HUES64 (cell line): ENCODE results near the gene RALGAPA2.
"Not testable (repeated sequence)": the region's sequence is repeated elsewhere in the genome, so short reads cannot be mapped to it uniquely, and the experiment has no call there.

Experiments
- H3K27ac ChIP-seq: 2 replicates; pipeline ENCODE4 v1.7.0; 2013; ENCODE audit warnings: low read depth, low read length, inconsistent platforms
- H3K27me3 ChIP-seq: 2 replicates; pipeline ENCODE4 v1.6.1; 2013; ENCODE audit warnings: mild to moderate bottlenecking, low read length; ENCODE audit not compliant: insufficient read depth
- H3K36me3 ChIP-seq: 2 replicates; pipeline ENCODE4 v1.6.1; 2013; ENCODE audit warnings: mild to moderate bottlenecking, low read length; ENCODE audit not compliant: insufficient read depth
- H3K4me1 ChIP-seq: 2 replicates; pipeline ENCODE4 v1.6.1; 2013; ENCODE audit warnings: mild to moderate bottlenecking, low read length, moderate library complexity; ENCODE audit not compliant: insufficient read depth
- H3K4me3 ChIP-seq: 2 replicates; pipeline ENCODE4 v1.5.1; 2013; ENCODE audit warnings: mild to moderate bottlenecking, low read length, moderate library complexity
- H3K9ac ChIP-seq: 2 replicates; pipeline ENCODE4 v1.6.1; 2013; ENCODE audit warnings: mild to moderate bottlenecking, low read depth, low read length
- H3K9me3 ChIP-seq: 2 replicates; pipeline ENCODE4 v1.6.1; 2013; ENCODE audit warnings: low read depth, low read length; ENCODE audit not compliant: insufficient read depth
- WGBS: fragments of 150-250, 120-280 bp; methylation state at CpG from one replicate; pipeline ENCODE4 v1.1.7; 2013; ENCODE audit warnings: missing lambda C conversion rate; 5-methylcytosine and 5-hydroxymethylcytosine counted together

RALGAPA2 gene

DNA sequence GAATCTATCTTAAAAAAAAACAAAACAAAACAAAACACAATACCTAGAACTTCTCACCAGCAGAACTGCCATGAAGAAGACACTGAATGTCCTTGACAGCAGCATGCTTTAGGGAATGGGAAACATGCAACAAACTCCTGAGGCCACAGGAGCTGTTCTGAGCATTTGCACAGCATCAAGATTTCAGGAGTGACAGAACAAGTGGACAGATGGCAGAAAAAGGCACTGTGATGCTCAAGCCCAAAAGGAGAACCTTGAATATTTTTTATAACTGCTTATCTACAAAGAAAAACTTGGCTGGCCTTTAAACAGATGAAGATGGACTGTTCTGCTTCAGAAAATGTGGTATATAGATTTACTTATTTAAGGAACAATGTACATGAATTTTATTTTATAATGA is 158.9 kb downstream of the RALGAPA2 start:
- no peaks in the 10 kb centered on the region for H3K4me1 ChIP-seq
- 0 out of 2 replicates have a peak, but pooled peaks cover 2% of the 10 kb centered on the region for H3K36me3 ChIP-seq
- H3K27ac ChIP-seq = no peak overlapping the region

DNA sequence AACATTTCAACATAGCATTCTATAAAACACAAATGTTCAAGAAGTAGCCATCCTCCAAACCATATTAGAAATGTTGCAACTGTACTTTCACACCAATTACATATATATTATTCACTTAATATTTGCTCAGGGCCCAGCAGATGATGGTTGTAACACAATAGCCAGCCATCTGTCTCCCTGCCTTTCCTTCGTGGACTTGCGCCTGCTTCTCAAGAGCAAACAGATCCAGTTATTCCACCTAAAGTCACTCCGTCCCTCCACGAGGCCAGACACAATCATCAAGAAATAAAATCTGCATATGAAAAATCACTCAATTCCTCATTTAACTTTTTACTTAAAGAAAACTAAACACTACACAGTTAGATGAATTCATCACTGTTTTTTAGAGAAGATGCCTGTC is 160.4 kb downstream of the RALGAPA2 start:
- no peak overlapping the region for H3K27ac ChIP-seq
- no peaks in the 10 kb centered on the region for H3K27me3 ChIP-seq
- 95% methylated on average over 4 of the region's 4 CpGs for WGBS
- H3K4me1 ChIP-seq = no peaks in the 10 kb centered on the region
- H3K4me3 ChIP-seq = no peak overlapping the region
- 0 out of 2 replicates have a peak, but pooled peaks cover 2% of the 10 kb centered on the region for H3K36me3 ChIP-seq
- peaks cover 10% of the 10 kb centered on the region; the same call in 1 of the 2 replicates for H3K9me3 ChIP-seq
- H3K9ac ChIP-seq = no peak overlapping the region

More for the DNA sequence above, 158.9 kb downstream of the RALGAPA2 start:
- no peak overlapping the region for H3K9ac ChIP-seq
- H3K27me3 ChIP-seq = no peaks in the 10 kb centered on the region
- H3K9me3 ChIP-seq = peaks cover 10% of the 10 kb centered on the region; the same call in 1 of the 2 replicates
- no peak overlapping the region for H3K4me3 ChIP-seq

DNA sequence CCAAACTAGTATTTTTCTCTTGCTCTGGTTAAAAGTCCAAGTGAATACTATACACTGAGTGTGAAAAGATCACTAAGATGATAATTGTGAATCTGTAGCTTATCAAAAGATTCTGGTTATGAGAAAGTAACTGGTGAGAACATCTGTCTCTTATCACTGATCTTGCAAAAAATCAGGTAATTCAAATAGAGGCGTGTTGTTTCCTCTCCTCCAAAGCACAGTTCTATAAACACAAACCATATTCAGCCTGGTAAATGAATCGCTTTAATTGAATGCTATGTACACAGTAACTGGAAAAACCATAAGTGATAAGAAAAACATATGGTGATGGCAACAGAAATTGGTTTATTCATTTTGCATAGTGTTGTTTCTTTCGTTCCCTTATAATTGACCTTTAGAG is 161.0 kb downstream of the RALGAPA2 start:
- 98% methylated on average over 3 of the region's 3 CpGs for WGBS
- no peak overlapping the region for H3K9ac ChIP-seq
- no peak overlapping the region for H3K4me3 ChIP-seq
- H3K27ac ChIP-seq = no peak overlapping the region
- no peaks in the 10 kb centered on the region for H3K4me1 ChIP-seq
- no peaks in the 10 kb centered on the region for H3K27me3 ChIP-seq
- peaks cover 4% of the 10 kb centered on the region; the same call in 1 of the 2 replicates for H3K36me3 ChIP-seq
- H3K9me3 ChIP-seq = peaks cover 10% of the 10 kb centered on the region; the same call in 1 of the 2 replicates

DNA sequence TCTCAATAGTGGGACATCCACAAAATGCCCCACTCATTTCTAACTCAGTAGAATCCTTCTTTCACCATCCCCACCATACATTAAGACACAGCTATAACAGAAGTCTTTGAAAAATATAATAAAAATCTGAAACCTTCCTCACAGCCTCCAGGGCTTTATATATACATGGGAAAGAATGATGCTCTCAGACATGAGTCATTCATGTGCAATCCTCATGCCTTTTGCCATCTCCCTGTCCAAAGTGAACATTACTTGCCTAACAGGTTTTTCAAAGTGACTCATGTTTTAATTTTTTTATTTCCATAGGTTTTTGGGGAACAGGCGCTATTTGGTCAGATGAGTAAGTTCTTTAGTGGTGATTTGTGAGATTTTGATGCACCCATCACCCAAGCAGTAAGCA is 162.7 kb downstream of the RALGAPA2 start:
- Histone ChIP-seq H3K9me3 (no peaks in the 10 kb centered on the region), H3K36me3 (peaks cover 15% of the 10 kb centered on the region), H3K4me1 (no peaks in the 10 kb centered on the region), H3K27ac (no peak overlapping the region), H3K27me3 (no peaks in the 10 kb centered on the region), H3K4me3 (no peak overlapping the region), H3K9ac (no peak overlapping the region)
- WGBS = no CpG with 5 or more reads among the region's 1 CpG

DNA sequence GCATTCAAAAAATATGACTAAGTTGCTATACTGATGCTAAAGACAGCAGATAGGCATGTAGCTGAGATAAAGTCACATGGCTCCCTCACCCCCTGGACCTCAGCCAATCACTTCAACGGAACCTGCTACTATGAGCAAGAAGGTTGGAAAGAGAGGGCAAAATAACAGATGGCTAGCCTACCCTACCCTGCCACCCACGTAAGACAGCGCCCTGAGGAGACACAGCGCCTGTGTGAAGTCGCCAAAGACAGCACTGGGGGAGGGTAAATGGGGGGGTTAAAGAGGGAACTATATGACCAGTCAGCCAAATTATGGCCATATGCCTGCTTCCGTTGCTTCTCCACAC is 163.2 kb downstream of the RALGAPA2 start:
- Histone ChIP-seq H3K27ac (no peak overlapping the region), H3K27me3 (no peaks in the 10 kb centered on the region), H3K4me3 (no peak overlapping the region), H3K36me3 (peaks cover 14% of the 10 kb centered on the region), H3K9ac (no peak overlapping the region), H3K4me1 (no peaks in the 10 kb centered on the region), H3K9me3 (no peaks in the 10 kb centered on the region)
- 94% methylated on average over 6 of the region's 6 CpGs for WGBS

DNA sequence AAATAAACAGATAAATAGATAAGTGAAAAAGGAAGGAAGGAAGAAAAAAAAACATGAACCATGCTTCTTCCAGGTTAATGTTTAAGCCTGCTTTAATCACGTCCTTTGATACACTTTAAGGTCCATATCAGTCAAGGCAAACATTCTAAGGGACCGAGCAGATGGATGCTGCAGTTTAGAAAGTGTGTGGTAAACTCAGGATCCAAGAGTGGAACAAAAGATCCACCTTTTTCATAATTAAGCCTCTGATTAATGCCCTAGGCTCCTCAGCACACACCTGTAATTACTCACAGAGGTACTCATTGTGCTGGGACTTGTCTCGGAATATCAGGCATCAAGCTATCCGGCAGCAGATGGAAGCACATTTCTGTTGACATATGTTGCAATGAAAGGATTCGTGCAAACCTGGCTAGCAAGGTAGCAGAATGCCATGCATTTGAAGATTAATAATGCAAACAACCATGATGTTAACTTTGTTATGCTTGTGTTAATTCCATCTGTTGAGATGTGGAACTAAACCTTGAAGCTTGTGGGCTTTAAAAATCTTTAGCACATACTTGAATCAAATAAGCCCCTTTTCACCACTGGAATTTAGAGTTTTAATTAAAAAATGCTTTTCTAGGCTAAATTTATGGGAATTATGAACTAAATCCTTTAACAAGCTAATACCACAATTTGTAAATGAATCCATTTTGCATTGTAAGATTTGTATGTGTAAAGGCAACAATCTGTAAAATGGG is 163.7 kb downstream of the RALGAPA2 start:
- 94% methylated on average over 5 of the region's 5 CpGs for WGBS
- Histone ChIP-seq H3K4me1 (no peaks in the 10 kb centered on the region), H3K9me3 (no peaks in the 10 kb centered on the region), H3K36me3 (peaks cover 14% of the 10 kb centered on the region), H3K4me3 (no peak overlapping the region), H3K9ac (no peak overlapping the region), H3K27ac (no peak overlapping the region), H3K27me3 (no peaks in the 10 kb centered on the region)

DNA sequence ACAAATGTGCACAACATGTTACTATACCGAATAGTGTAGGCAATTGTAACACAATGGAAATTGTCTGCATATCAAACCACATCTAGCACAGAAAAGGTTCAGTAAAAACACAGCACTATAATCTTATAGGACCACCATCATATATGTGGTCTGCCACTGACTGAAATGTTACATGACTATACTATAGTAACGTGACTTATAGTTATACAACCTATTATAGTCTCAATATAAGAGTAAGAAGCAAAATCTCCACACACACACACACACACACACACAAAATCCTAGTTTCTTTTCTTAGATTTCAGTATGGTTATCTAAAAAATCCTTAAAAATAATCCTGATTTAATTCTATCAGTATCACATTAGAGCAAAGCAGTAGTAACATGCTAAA is 164.6 kb downstream of the RALGAPA2 start:
- no peaks in the 10 kb centered on the region for H3K9me3 ChIP-seq
- H3K9ac ChIP-seq = no peak overlapping the region
- H3K27ac ChIP-seq = no peak overlapping the region
- H3K27me3 ChIP-seq = no peaks in the 10 kb centered on the region
- H3K4me1 ChIP-seq = no peaks in the 10 kb centered on the region
- H3K4me3 ChIP-seq = no peak overlapping the region
- H3K36me3 ChIP-seq = peaks cover 14% of the 10 kb centered on the region
- WGBS = 95% methylated on average over 1 of the region's 2 CpGs

DNA sequence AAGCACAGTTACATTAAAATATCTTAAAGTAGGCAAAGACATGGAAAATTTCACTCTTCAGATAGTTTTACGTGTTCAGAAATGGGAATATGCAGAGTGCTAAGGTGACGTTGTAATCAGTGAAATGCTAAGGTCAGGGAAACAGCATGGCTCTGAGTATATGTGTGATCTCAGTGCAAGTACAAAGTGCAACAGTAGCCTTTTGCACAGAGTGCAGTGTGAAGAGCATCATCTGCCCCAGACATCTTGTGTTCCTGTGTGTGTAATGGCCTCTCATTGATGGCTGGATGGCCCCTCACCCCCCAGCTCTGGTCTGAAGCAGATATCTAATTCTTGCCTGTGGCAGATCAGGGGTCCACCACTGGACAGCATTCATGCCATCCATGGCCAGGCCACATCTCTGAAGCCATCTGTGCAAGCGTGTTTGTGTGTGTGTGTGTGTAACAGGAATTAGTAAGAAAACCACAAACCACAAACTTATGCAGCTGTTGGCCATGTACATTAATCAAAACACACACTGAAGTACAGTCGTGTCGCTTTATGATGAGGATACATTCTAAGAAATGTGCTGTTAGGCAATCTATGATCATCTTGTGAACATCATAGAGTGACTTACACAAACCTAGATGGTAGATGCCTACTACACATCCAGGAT is 165.1 kb downstream of the RALGAPA2 start:
- Histone ChIP-seq H3K27me3 (no peaks in the 10 kb centered on the region), H3K9me3 (no peaks in the 10 kb centered on the region), H3K4me1 (no peaks in the 10 kb centered on the region), H3K9ac (no peak overlapping the region), H3K4me3 (no peak overlapping the region), H3K36me3 (peaks cover 14% of the 10 kb centered on the region), H3K27ac (no peak overlapping the region)
- 96% methylated on average over 4 of the region's 5 CpGs for WGBS

DNA sequence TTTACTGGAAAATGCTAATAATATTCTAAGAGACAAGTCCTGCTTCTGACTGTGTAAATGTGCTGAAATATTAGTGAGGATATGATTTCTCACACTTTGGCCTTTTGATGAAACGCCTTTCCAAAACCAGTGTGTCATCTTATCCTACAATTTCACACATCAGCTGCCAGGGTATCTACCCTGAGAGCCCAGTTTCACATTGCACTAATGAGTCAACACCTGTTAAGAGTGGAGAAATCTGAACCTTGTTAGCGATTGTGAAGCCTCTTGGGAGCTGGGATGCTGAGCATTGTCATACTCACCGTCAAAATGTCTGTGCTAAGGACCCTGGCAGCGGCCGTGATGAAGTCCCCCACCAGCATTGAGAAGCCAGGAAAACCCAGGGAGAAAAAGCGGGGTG is 166.0 kb downstream of the RALGAPA2 start:
- no peaks in the 10 kb centered on the region for H3K9me3 ChIP-seq
- H3K9ac ChIP-seq = no peak overlapping the region
- WGBS = 92% methylated on average over 6 of the region's 6 CpGs
- no peaks in the 10 kb centered on the region for H3K4me1 ChIP-seq
- no peaks in the 10 kb centered on the region for H3K27me3 ChIP-seq
- H3K36me3 ChIP-seq = peaks cover 14% of the 10 kb centered on the region
- no peak overlapping the region for H3K27ac ChIP-seq
- no peak overlapping the region for H3K4me3 ChIP-seq

DNA sequence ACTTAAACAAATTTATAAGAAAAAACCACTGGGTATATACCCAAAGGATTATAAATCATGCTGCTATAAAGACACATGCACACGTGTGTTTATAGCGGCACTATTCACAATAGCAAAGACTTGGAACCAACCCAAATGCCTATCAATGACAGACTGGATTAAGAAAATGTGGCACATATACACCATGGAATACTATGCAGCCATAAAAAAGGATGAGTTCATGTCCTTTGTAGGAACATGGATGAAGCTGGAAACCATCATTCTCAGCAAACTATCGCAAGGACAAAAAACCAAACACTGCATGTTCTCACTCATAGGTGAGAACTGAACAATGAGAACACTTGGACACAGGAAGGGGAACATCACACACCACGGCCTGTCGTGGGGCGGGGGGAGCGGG is 169.1 kb downstream of the RALGAPA2 start:
- not testable (repeated sequence) for H3K9me3 ChIP-seq, H3K27me3 ChIP-seq, H3K27ac ChIP-seq, H3K4me3 ChIP-seq, H3K4me1 ChIP-seq, H3K9ac ChIP-seq
- 96% methylated on average over 6 of the region's 7 CpGs for WGBS
- H3K36me3 ChIP-seq = peaks cover 14% of the 10 kb centered on the region

DNA sequence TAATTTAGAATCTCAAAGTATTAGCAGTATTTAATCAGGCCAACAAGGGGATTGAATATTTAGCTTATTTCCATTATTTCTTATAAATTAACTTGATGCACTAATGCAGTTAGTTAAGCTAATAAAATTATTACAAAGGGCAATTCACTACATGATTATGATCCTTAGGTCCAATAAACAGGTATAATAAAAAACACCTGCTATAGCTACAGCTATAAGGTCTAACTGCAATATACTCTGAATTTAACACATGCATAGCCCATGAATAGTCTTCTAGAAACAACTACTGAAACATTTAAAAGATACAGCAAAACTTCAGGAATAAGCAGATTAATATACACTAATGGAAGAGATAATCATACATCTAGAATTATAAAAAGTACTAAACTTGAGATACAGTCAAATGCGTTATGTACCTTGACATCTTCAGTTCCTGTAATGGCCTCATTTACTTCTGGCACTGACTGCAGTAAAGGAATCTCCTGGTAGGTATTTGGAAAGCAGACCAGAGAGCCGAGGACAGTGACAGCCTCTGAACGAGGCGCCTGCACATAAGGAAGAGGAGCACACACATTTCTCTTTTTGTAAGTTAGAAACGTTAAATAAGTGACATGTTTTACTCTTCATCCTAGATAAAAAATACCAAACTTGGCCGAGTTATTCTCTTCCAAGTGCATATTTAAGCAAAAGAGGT is 176.1 kb downstream of the RALGAPA2 start:
- H3K4me1 ChIP-seq = no peaks in the 10 kb centered on the region
- no peaks in the 10 kb centered on the region for H3K9me3 ChIP-seq
- no peak overlapping the region for H3K4me3 ChIP-seq
- no peaks in the 10 kb centered on the region for H3K36me3 ChIP-seq
- H3K9ac ChIP-seq = no peak overlapping the region
- WGBS = 94% methylated on average over 6 of the region's 6 CpGs
- H3K27ac ChIP-seq = no peak overlapping the region
- H3K27me3 ChIP-seq = no peaks in the 10 kb centered on the region
